ENCODE measurements around the gene USP48. TPM values are rescaled to one million over a fixed set of nuclear protein-coding genes. Genes with fewer than 3 reads are reported as not detected.
"Not testable (repeated sequence)": the region's sequence is repeated elsewhere in the genome, so short reads cannot be mapped to it uniquely, and the experiment has no call there.

Gene USP48
- total RNA-seq, 1 experiment from 2014 or later, result 84.8 TPM

DNA sequence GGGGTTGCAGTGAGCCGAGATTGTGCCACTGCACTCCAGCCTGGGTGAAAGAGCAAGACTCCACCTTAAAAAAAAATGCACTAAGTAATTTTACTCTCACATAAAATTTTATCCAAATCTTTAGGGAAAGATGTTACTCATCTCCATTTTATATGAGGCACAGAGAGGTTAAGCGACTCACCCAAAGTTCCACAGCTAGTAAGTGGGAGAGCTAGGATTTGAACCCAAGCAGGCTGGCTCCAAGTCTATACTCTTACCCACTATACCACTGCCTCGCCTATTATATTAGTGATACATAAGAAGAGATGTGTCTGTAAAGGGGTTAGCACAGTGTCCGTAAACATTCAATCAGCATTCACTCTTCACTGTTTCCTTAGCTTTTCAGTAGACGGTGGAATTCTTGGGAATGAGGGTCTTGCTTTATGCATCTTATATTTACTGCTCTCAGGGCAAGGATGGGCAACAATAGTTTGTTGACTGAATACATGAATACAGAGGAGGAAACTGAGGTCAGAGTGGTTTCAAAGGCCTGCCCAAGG, 44.3 kb upstream of the USP48 start:
- H3K36me3 Mint-ChIP-seq (ENCODE audit: insufficient read depth in 1 of 3, low read depth in 3 of 3), result peaks cover 18 to 59% (median 47%) of the 10 kb centered on the region in 3 experiments
- H3K4me2 ChIP-seq (ENCODE audit: insufficient read depth, insufficient read length, low read length), result no peak overlapping the region
- no peaks in the 10 kb centered on the region for H3K9me3 ChIP-seq (ENCODE audit: control insufficient read depth, low read depth, low read length)
- no peak overlapping the region for H3K4ac ChIP-seq (ENCODE audit: low read depth, low read length)
- no peak overlapping the region for H2BK20ac ChIP-seq (ENCODE audit: low read depth, low read length, poor library complexity, severe bottlenecking)
- no peak for DNase-seq
- H4K20me1 ChIP-seq (ENCODE audit: control insufficient read depth, insufficient read depth, insufficient read length), result no peaks in the 10 kb centered on the region
- no peak overlapping the region for H2BK15ac ChIP-seq (ENCODE audit: low read depth, low read length)
- H4K91ac ChIP-seq (ENCODE audit: insufficient read length, low read depth, low read length), result no peak overlapping the region
- H3K27ac Mint-ChIP-seq, result no peak overlapping the region
- H4K8ac ChIP-seq (replicated peaks; ENCODE audit: insufficient read length, low read depth, low read length), result no peak overlapping the region
- no peak overlapping the region for H3K27ac ChIP-seq (ENCODE audit: insufficient read length, low read depth, low read length)
- H2AFZ ChIP-seq (ENCODE audit: low read length), result no peak overlapping the region
- TF ChIP-seq, protein P1, sequence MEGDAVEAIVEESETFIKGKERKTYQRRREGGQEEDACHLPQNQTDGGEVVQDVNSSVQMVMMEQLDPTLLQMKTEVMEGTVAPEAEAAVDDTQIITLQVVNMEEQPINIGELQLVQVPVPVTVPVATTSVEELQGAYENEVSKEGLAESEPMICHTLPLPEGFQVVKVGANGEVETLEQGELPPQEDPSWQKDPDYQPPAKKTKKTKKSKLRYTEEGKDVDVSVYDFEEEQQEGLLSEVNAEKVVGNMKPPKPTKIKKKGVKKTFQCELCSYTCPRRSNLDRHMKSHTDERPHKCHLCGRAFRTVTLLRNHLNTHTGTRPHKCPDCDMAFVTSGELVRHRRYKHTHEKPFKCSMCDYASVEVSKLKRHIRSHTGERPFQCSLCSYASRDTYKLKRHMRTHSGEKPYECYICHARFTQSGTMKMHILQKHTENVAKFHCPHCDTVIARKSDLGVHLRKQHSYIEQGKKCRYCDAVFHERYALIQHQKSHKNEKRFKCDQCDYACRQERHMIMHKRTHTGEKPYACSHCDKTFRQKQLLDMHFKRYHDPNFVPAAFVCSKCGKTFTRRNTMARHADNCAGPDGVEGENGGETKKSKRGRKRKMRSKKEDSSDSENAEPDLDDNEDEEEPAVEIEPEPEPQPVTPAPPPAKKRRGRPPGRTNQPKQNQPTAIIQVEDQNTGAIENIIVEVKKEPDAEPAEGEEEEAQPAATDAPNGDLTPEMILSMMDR (conservative IDR thresholded peaks at IDR 0.05), result no peak
- H3K79me1 ChIP-seq (ENCODE audit: insufficient read depth, low read depth, low read length, poor library complexity, severe bottlenecking), result no peaks in the 10 kb centered on the region
- no peak overlapping the region for H2AK5ac ChIP-seq (ENCODE audit: insufficient read length, low read length)
- H2BK120ac ChIP-seq (ENCODE audit: low read depth, low read length, poor library complexity, severe bottlenecking), result no peak overlapping the region
- H3K79me2 ChIP-seq (ENCODE audit: insufficient read depth, low read length), result no peaks in the 10 kb centered on the region
- no peaks in the 10 kb centered on the region for H3K27me3 ChIP-seq (ENCODE audit: insufficient read depth, low read length)
- no peak overlapping the region for H3K4me3 Mint-ChIP-seq
- no peaks in the 10 kb centered on the region for H3K4me1 ChIP-seq (ENCODE audit: insufficient read depth, low read length)
- H3K18ac ChIP-seq (ENCODE audit: insufficient read length, low read depth, low read length), result no peak overlapping the region
- H3K23ac ChIP-seq (ENCODE audit: insufficient read length, low read depth, low read length), result no peak overlapping the region
- no CpG with 5 or more reads among the region's 5 CpGs for WGBS (ENCODE audit: extremely low coverage, insufficient read length, low lambda C conversion rate)
- no peak overlapping the region for H3K9ac ChIP-seq (ENCODE audit: extremely low read depth, insufficient read length, low read length)
- no peaks in the 10 kb centered on the region for H3K23me2 ChIP-seq (ENCODE audit: insufficient read length, low read depth, low read length, poor library complexity, severe bottlenecking)
- H3K27me3 Mint-ChIP-seq (ENCODE audit: low read depth), result no peaks in the 10 kb centered on the region; the same call in 1 of the 2 replicates
- no peak overlapping the region for H4K5ac ChIP-seq (ENCODE audit: insufficient read length, low read depth, low read length)
- H3K14ac ChIP-seq (ENCODE audit: insufficient read depth, low read length), result no peak overlapping the region
- H3T11ph ChIP-seq (ENCODE audit: low read length), result no peak overlapping the region
- H3K4me1 Mint-ChIP-seq, result peaks cover 0 to 3% of the 10 kb centered on the region in 2 experiments; a peak in 1 of 4 replicates
- no peak overlapping the region for H2BK12ac ChIP-seq (ENCODE audit: insufficient read length, low read depth, low read length)
- no peaks in the 10 kb centered on the region for H3K9me3 Mint-ChIP-seq
- H3K56ac ChIP-seq (ENCODE audit: insufficient read length, low read depth, low read length), result no peak overlapping the region
- H2BK5ac ChIP-seq (ENCODE audit: insufficient read length, low read length), result no peak overlapping the region

DNA sequence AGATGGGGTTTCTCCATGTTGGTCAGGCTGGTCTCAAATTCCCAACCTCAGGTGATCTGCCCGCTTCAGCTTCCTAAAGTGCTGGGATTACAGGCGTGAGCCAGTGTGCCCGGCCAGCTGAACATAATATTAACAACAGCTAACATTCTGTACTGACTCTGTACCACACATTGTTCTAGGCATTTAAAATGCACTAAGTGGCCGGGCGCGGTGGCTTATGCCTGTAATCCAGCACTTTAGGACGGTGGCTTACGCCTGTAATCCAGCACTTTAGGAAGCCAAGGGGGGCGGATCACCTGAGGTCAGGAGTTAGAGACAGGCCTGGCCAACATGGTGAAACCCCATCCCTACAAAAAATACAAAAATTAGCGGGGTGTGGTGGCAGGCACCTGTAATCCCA, 43.7 kb upstream of the USP48 start:
- not testable (repeated sequence) for H2BK120ac ChIP-seq (ENCODE audit: low read depth, low read length, poor library complexity, severe bottlenecking); H3K4me3 Mint-ChIP-seq; H4K20me1 ChIP-seq (ENCODE audit: control insufficient read depth, insufficient read depth, insufficient read length); H3K27ac Mint-ChIP-seq; H3K4me1 ChIP-seq (ENCODE audit: insufficient read depth, low read length); H3K27me3 ChIP-seq (ENCODE audit: insufficient read depth, low read length); H3K23ac ChIP-seq (ENCODE audit: insufficient read length, low read depth, low read length); H3K79me1 ChIP-seq (ENCODE audit: insufficient read depth, low read depth, low read length, poor library complexity, severe bottlenecking); H4K8ac ChIP-seq (replicated peaks; ENCODE audit: insufficient read length, low read depth, low read length); H2BK20ac ChIP-seq (ENCODE audit: low read depth, low read length, poor library complexity, severe bottlenecking); H3K9me3 Mint-ChIP-seq; H3K27me3 Mint-ChIP-seq (ENCODE audit: low read depth); H3K9me3 ChIP-seq (ENCODE audit: control insufficient read depth, low read depth, low read length); H3K79me2 ChIP-seq (ENCODE audit: insufficient read depth, low read length); DNase-seq; H3K4me1 Mint-ChIP-seq; H2BK15ac ChIP-seq (ENCODE audit: low read depth, low read length); H3K56ac ChIP-seq (ENCODE audit: insufficient read length, low read depth, low read length); H4K5ac ChIP-seq (ENCODE audit: insufficient read length, low read depth, low read length); H3K9ac ChIP-seq (ENCODE audit: extremely low read depth, insufficient read length, low read length); H3T11ph ChIP-seq (ENCODE audit: low read length); H2BK12ac ChIP-seq (ENCODE audit: insufficient read length, low read depth, low read length); H3K4me2 ChIP-seq (ENCODE audit: insufficient read depth, insufficient read length, low read length); H3K27ac ChIP-seq (ENCODE audit: insufficient read length, low read depth, low read length); H3K23me2 ChIP-seq (ENCODE audit: insufficient read length, low read depth, low read length, poor library complexity, severe bottlenecking); H3K14ac ChIP-seq (ENCODE audit: insufficient read depth, low read length); H2AFZ ChIP-seq (ENCODE audit: low read length); H3K4ac ChIP-seq (ENCODE audit: low read depth, low read length); H2BK5ac ChIP-seq (ENCODE audit: insufficient read length, low read length); H2AK5ac ChIP-seq (ENCODE audit: insufficient read length, low read length); H4K91ac ChIP-seq (ENCODE audit: insufficient read length, low read depth, low read length); H3K18ac ChIP-seq (ENCODE audit: insufficient read length, low read depth, low read length)
- no CpG with 5 or more reads among the region's 10 CpGs for WGBS (ENCODE audit: extremely low coverage, insufficient read length, low lambda C conversion rate)
- H3K36me3 Mint-ChIP-seq (ENCODE audit: insufficient read depth in 1 of 3, low read depth in 3 of 3), result peaks cover 18 to 54% (median 42%) of the 10 kb centered on the region in 3 experiments
